Stimulated activated CD8-positive, alpha-beta memory T cell treated with anti-CD3 and anti-CD28 coated beads, Interleukin-7, amount 100 ng/mL, for 48 hours (primary cell): ENCODE measurements around the gene HUNK.

Experiments
- DNase-seq, 2 donors: peaks; one replicate each; pipeline ENCODE4 v3.0.0-alpha.2; 2020; ENCODE audit warnings: low read depth in 1 of 2; ENCODE audit errors: extremely low read depth in 1 of 2

HUNK gene

DNA sequence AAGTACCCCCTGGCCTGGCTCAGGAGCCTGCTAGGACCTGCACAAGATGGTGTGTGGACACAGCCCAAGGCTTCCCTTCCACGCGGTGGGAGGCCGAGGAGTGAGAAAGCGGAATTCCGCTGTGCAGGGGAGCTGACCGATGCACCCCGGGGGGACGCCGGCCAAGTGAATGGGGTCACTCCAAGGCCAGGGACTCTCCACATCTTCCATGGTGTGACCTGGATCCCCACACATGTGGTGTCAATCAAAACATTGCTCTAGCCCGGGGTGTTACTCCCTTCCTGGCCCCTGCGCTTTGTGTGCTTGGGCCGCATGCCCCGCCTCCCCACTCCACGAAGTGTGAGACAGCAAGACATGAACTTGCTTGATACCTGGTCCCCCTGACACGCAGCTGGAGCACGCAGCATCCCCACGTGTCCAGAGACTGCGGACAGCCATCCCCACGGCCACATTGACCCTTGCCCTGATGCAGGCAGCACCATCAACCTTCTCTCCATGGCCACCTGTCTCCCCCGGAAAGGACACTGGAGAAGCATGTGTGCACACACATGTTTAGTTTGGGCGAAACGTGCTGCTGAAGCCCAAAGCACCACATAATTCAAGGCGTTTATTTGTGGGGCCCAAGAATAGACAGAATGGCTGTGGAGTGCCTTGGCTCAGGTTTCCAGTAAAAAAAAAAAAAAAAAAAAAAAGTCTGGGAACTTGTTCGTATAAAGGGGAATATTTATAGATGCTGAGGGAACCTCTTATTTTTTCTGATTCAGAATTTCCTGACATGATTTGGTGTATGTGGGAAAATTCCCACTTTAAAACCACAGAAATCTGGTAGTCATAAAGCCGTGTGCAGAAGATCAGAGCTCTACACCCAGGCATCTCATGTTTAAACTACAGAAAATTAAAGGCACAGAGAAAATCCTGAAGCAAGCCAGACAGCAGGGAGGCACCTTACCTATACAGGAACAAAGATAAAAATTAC, 171.7 kb downstream of the HUNK start:
- no peak for DNase-seq

DNA sequence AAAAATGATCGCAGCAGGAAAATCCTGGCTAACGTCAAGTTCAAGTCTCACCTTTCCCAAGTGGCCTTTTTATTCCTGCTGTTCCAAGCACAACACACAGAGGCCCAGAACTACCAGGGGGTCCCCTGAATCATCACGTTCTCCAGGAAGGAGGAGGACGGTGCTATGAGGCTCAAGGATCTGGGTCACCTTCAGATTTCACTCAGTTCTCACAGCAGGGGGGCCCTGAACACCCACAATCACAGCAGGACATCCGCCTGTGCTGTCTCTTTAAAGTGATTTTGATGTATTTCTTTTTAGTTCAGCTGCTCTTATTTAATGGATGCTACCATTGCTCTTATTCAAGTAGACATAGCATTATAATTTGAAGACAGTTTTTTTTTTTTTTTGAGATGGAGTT, 173.4 kb downstream of the HUNK start:
- DNase-seq: no peak

DNA sequence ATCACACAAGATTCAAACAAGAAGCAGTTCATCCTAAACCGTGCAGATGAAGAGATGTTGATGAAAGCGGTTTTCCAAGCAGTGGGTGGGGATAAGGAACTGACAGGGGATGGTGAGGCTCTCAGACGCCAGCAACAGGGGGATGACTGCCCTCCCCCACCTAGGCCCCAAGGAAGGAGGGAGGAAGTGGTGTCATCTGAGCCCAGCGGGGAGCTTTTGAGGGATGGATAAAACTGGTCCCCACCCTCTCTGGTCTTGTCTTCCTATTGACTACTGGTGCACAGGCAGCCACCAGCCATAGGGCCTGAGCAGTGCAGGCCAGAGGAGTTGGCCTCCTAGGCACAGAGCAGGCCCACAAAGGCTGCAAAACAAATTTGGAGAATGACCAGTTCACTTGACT, 175.5 kb downstream of the HUNK start:
- DNase-seq: no peak
